Adrenal gland (tissue), 12 donors: Measurements from ENCODE around the gene IGFBPL1. TPM values are rescaled to one million over a fixed set of nuclear protein-coding genes. Genes with fewer than 3 reads are reported as not detected.

Experiments used
- DNase-seq, 7 donors: peaks; one replicate each; pipeline ENCODE4 v3.0.0-alpha.2; 2019 to 2020
- H3K27ac ChIP-seq, 5 donors: fragments of 200-600 bp; sonication (generic) in 4 of 5; 1 replicate in 3 of 5; 2 replicates in 2 of 5; pipeline versions ENCODE4 v1.5.1 to v1.8.0; 2016 to 2020; ENCODE audit warnings: mild to moderate bottlenecking in 1 of 5
- H3K27me3 ChIP-seq: fragments of 200-600 bp; 2 replicates; pipeline ENCODE4 v1.8.0; 2021
- H3K36me3 ChIP-seq, 2 donors: fragments of 200-600 bp; replicated peaks in 1 of 2; 1 replicate in 1 of 2; 2 replicates in 1 of 2; pipeline versions ENCODE4 v1.5.1 to v1.8.0; 2018 to 2022
- H3K4me1 ChIP-seq, 2 donors: fragments of 200-600 bp; replicated peaks in 1 of 2; 1 replicate in 1 of 2; 2 replicates in 1 of 2; pipeline versions ENCODE4 v1.5.1 to v1.8.0; 2018 to 2021
- H3K4me3 ChIP-seq, 4 donors: fragments of 200-600 bp; sonication (generic) in 3 of 4; one replicate each; pipeline ENCODE4 v1.5.1; 2016 to 2018
- H3K9me3 ChIP-seq, 3 donors: fragments of 200-600 bp; sonication (generic) in 1 of 3; replicated peaks in 1 of 3; 1 replicate in 2 of 3; 2 replicates in 1 of 3; pipeline versions ENCODE4 v1.5.1 to v1.8.0; 2016 to 2021
- POLR2A ChIP-seq, 2 donors: fragments of 450-650 bp; IDR thresholded peaks; one replicate each; pipeline ENCODE4 v1.6.1; 2017; ENCODE audit warnings: antibody characterized with exemption in 2 of 2, mild to moderate bottlenecking in 2 of 2, moderate library complexity in 1 of 2
- WGBS, 4 donors: extraction: QIAGEN DNeasy Blood & Tissue Kit in 2 of 4; methylation state at CpG; one replicate each; pipeline versions ENCODE4 v1.1.5 to v1.1.7; 2013 to 2017; 5-methylcytosine and 5-hydroxymethylcytosine counted together
- intact Hi-C, 2 donors: fragments of 100-400 bp; cut with DNase I; formaldehyde crosslinking; loops; one replicate each; pipeline versions ENCODE4 v1.14.1 to v1.15.0; 2022 to 2023
- polyA plus RNA-seq, 3 donors: library from polyadenylated mRNA; stranded (reverse); fragments of 200-250 nt in 2 of 3; fragments of 350-450 nt in 1 of 3; fragmentation: Illumina TruSeq in 1 of 3; extraction: RNeasy Lipid Tissue Mini Kit (QIAGEN cat#74804) in 1 of 3; gene quantifications; one replicate each; pipeline ENCODE4 v1.2.3, GENCODE V29; 2013 to 2014
- total RNA-seq, 9 donors: library from RNA; depleted of rRNA in 4 of 9; stranded (reverse); fragments of >200 nt in 4 of 9; fragments of 120-200 nt in 1 of 9; fragmentation: NEBNext Ultra II Directional in 1 of 9; extraction: Animal tissue kit (Norgen Biotek cat#: 25700) in 1 of 9; gene quantifications; one replicate each; pipeline versions ENCODE4 v1.1.0 to v1.2.4, GENCODE V29; 2013 to 2023
- TF ChIP-seq, protein P1 (sequence below), 6 experiments: fragments of 450-650 bp in 4 of 6; fragments of 200-600 bp in 2 of 6; sonication (generic) in 1 of 6; IDR thresholded peaks; 1 replicate in 5 of 6; 2 replicates in 1 of 6; pipeline versions ENCODE4 v1.5.1 to v1.8.0; 2016 to 2021; ENCODE audit warnings: antibody characterized with exemption in 6 of 6, mild to moderate bottlenecking in 2 of 6, moderate library complexity in 1 of 6
- donor health status: healthy with polysubstance abuse.
- donor health status: Bipolar disorder and iron deficiency.
- donor health status: DM: yes; HTN: yes; CAD: no.
- donor health status: DM: no; HTN: no; CAD: no.
- donor health status: DM: no; HTN: no; CAD: no.
- donor health status: DM: yes; HTN: yes; CAD: no.

Gene IGFBPL1
- total and polyA plus RNA-seq, 12 donors: 0.17 to 5.2 (median 1.5) TPM; not detected in 4

DNA sequence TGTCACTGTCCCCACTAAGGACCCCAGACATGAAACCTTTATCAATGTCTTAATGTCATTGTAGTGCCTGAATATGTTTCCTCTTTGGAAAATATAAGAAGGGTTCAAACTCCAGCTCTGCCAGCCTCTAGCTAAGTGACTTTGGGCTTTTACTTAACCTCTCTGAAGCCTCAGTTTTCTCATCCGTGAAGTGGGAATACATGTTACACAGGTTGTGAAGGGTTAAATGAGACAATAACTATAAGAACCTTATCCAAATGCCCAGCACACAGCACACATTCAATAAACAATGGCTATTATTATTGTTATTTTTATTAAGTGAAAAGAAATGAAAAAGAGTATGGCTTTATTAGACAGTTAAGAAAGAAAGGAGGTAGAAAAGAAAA is 15.7 kb upstream of the IGFBPL1 start:
- intact Hi-C loops: loop anchor here in 1 of 2 donors (10.0 kb wide), 1 partner anchor 65 kb away; no protein-coding TSS in a partner anchor
- Histone ChIP-seq H3K27me3 (no peaks in the 10 kb centered on the region), H3K4me1 (no peaks in the 10 kb centered on the region), H3K36me3 (no peaks in the 10 kb centered on the region), H3K4me3 (no peak overlapping the region), H3K9me3 (no peaks in the 10 kb centered on the region), H3K27ac (no peak overlapping the region)
- no peak for DNase-seq
- TF ChIP-seq, protein P1, sequence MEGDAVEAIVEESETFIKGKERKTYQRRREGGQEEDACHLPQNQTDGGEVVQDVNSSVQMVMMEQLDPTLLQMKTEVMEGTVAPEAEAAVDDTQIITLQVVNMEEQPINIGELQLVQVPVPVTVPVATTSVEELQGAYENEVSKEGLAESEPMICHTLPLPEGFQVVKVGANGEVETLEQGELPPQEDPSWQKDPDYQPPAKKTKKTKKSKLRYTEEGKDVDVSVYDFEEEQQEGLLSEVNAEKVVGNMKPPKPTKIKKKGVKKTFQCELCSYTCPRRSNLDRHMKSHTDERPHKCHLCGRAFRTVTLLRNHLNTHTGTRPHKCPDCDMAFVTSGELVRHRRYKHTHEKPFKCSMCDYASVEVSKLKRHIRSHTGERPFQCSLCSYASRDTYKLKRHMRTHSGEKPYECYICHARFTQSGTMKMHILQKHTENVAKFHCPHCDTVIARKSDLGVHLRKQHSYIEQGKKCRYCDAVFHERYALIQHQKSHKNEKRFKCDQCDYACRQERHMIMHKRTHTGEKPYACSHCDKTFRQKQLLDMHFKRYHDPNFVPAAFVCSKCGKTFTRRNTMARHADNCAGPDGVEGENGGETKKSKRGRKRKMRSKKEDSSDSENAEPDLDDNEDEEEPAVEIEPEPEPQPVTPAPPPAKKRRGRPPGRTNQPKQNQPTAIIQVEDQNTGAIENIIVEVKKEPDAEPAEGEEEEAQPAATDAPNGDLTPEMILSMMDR (IDR thresholded peaks at IDR 0.05): no peak
- TF ChIP-seq POLR2A (IDR thresholded peaks at IDR 0.05): no peak
- WGBS, 4 donors: 90 to 100% (median 91%) methylated on average over 1 of the region's 1 CpG

DNA sequence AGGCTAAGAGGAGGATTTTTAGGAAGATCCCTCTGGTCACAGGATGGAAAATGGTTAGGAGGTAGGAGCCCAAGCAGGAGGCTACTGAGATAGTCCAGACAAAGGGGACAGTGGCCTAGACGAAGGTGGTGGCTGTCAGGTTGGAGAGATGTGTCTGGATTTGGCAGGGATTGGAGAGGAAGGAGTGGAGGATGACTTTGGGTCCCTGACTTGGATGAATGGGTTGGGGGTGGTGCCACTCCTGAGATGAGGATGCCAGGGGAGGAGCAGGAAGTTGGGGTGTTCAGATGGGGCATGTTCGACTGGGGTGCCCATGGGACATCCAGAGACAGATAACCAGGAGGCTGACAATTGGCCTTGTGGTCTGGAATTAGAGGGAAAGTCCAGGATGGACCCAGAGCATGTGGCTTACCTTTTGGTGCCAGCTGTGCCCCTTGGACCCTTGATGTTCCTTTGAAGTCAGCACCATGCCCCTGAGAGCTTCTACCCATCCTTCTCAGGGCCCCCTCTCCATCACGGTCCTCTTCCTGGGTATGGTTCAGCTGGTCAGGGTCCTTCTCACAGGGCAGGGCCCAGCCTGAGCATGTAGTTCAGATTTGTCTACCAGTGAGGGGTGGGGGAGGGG is 15.1 kb upstream of the IGFBPL1 start:
- DNase-seq: no peak
- no peak overlapping the region for H3K27ac ChIP-seq
- H3K4me1 ChIP-seq: no peaks in the 10 kb centered on the region
- TF ChIP-seq POLR2A (IDR thresholded peaks at IDR 0.05): no peak
- TF ChIP-seq, protein P1 (IDR thresholded peaks at IDR 0.05): no peak
- H3K27me3 ChIP-seq: no peaks in the 10 kb centered on the region
- WGBS, 4 donors: 65 to 84% (median 79%) methylated on average over 3 of the region's 3 CpGs
- H3K9me3 ChIP-seq: no peaks in the 10 kb centered on the region
- H3K36me3 ChIP-seq: no peaks in the 10 kb centered on the region
- intact Hi-C loops: loop anchor here in 1 of 2 donors (10.0 kb wide), 1 partner anchor 65 kb away; no protein-coding TSS in a partner anchor
- no peak overlapping the region for H3K4me3 ChIP-seq

DNA sequence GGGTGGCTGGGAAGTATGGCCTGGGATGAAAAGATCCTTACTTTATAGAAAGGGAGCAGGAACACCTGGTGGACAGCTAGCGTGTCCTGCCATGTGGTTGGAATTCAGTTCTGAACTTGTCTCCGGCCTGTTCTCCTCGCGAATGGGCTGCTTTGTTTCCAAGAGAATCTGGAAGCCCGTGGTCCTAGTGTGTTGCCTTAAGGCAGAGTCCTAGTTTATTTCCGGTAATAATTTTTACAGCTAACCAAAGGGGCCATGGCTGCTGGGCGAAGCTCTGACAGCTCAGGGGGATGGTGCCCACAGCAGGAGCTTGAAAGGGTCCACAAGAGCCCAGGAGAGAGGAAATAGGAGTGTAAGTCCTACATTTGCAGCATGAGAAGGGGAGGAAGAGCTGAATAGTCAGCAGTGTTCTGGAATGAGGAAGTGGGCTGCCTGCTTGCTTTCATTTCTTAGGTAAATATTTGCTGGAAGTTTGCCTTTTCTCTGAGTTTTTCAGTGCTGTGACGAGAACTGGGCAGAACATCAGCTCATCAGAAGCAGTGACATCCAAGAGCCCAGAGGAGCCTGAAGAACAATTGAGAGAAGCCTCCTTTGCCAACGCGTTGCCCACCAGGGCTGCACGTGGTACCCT is 13.1 kb upstream of the IGFBPL1 start:
- TF ChIP-seq, protein P1 (IDR thresholded peaks at IDR 0.05): no peak
- no peak for TF ChIP-seq POLR2A (IDR thresholded peaks at IDR 0.05)
- Histone ChIP-seq H3K27ac (no peak overlapping the region), H3K36me3 (no peaks in the 10 kb centered on the region), H3K9me3 (no peaks in the 10 kb centered on the region), H3K27me3 (no peaks in the 10 kb centered on the region), H3K4me1 (no peaks in the 10 kb centered on the region), H3K4me3 (no peak overlapping the region)
- no peak for DNase-seq
- intact Hi-C loops: loop anchor here in 1 of 2 donors (10.0 kb wide), 1 partner anchor 63 kb away; no protein-coding TSS in a partner anchor
- WGBS, 4 donors: 75 to 84% (median 78%) methylated on average over 11 of the region's 11 CpGs

DNA sequence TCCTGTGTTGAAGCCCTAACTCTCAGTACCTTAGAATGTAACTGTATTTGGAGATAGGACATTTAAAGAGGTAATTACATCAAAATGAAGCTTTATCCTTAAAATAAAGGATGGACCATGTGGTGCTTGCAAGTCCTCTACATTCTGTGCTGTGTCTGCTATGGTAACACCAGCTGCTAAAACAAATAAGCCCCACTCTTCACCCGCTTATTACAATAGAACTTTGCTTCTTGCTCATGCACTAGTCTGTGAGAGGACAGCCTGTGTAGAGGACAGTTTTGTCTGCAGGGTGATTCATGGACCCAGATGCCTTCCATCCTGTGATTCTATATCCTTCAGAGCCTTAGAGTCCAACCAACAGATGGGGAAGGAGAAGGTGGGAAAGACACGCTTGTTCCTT is 12.5 kb upstream of the IGFBPL1 start:
- no peaks in the 10 kb centered on the region for H3K27me3 ChIP-seq
- H3K4me3 ChIP-seq: no peak overlapping the region
- no peak for TF ChIP-seq POLR2A (IDR thresholded peaks at IDR 0.05)
- TF ChIP-seq, protein P1 (IDR thresholded peaks at IDR 0.05): no peak
- H3K27ac ChIP-seq: no peak overlapping the region
- intact Hi-C loops: loop anchor here in 1 of 2 donors (10.0 kb wide), 1 partner anchor 62 kb away; no protein-coding TSS in a partner anchor
- no peaks in the 10 kb centered on the region for H3K36me3 ChIP-seq
- DNase-seq: no peak
- H3K9me3 ChIP-seq: no peaks in the 10 kb centered on the region
- 88 to 95% (median 91%) methylated on average over 2 of the region's 2 CpGs for WGBS, 4 donors
- H3K4me1 ChIP-seq: no peaks in the 10 kb centered on the region
